Activated CD8-positive, alpha-beta memory T cell treated with anti-CD3 and anti-CD28 coated beads for 1 hour (primary cell): ENCODE results near the gene BIN2.
"Not testable (repeated sequence)": the region's sequence is repeated elsewhere in the genome, so short reads cannot be mapped to it uniquely, and the experiment has no call there.

Source experiments
- DNase-seq, 2 donors: peaks; one replicate each; pipeline ENCODE4 v3.0.0-alpha.2; 2020; ENCODE audit warnings: low read depth in 1 of 2; ENCODE audit errors: extremely low read depth in 1 of 2

BIN2 gene

GRCh38 chr12:51263341-51263740, 60.6 kb downstream of the BIN2 start:
- DNase-seq, result no peak

GRCh38 chr12:51262758-51263177, 61.2 kb downstream of the BIN2 start:
- DNase-seq, result peak in 1 of 2 donors; percentile 8

GRCh38 chr12:51259600-51259999, 64.4 kb downstream of the BIN2 start:
- not testable (repeated sequence) for DNase-seq

GRCh38 chr12:51254536-51254935, 69.4 kb downstream of the BIN2 start:
- DNase-seq, result no peak

GRCh38 chr12:51253276-51253675, 70.7 kb downstream of the BIN2 start:
- DNase-seq, result no peak

- no peak for DNase-seq
Observed at GRCh38 chr12:51247523-51248206, 76.3 kb downstream of the BIN2 start.

- no peak for DNase-seq
Observed at GRCh38 chr12:51246254-51246853, 77.6 kb downstream of the BIN2 start.

- DNase-seq, result no peak
Observed at GRCh38 chr12:51245476-51246253, 78.3 kb downstream of the BIN2 start.

- no peak for DNase-seq
Observed at GRCh38 chr12:51244269-51244668, 79.7 kb downstream of the BIN2 start.

GRCh38 chr12:51242876-51243275, 81.1 kb downstream of the BIN2 start:
- DNase-seq, result no peak

- DNase-seq, result no peak
Observed at GRCh38 chr12:51242120-51242519, 81.9 kb downstream of the BIN2 start.

GRCh38 chr12:51240971-51241370, 83.0 kb downstream of the BIN2 start:
- no peak for DNase-seq

- peak; percentile 82 to 94 for DNase-seq
Observed at GRCh38 chr12:51238510-51239334, 85.3 kb downstream of the BIN2 start, which contains the start of gene DAZAP2. Gene DAZAP2, plus strand, starts transcription at chr12:51238826. Its CDS starts 82 bp downstream, at chr12:51238908.

- no peak for DNase-seq
Observed at GRCh38 chr12:51238037-51238509, 85.9 kb downstream of the BIN2 start.

- no peak for DNase-seq
Observed at GRCh38 chr12:51234530-51234929, 89.4 kb downstream of the BIN2 start.

GRCh38 chr12:51232642-51233041, 91.3 kb downstream of the BIN2 start:
- no peak for DNase-seq
